Nephron (organoid): Measurements from ENCODE around the gene PIR.

Experiments used
- H3K27ac Mint-ChIP-seq, 3 experiments: 2 replicates each; pipeline ENCODE4 v1.8.0; 2020; ENCODE audit warnings: mixed read lengths in 3 of 3, mild to moderate bottlenecking in 2 of 3, moderate library complexity in 1 of 3
- H3K27me3 Mint-ChIP-seq: 2 replicates; pipeline ENCODE4 v1.8.0; 2021; ENCODE audit warnings: low read depth, mild to moderate bottlenecking, moderate library complexity, mixed read lengths
- H3K36me3 Mint-ChIP-seq: 2 replicates; pipeline ENCODE4 v1.8.0; 2020; ENCODE audit warnings: low read depth, mixed read lengths
- H3K4me1 Mint-ChIP-seq: 2 replicates; pipeline ENCODE4 v1.8.0; 2020; ENCODE audit warnings: mixed read lengths
- H3K4me3 Mint-ChIP-seq, 3 experiments: 2 replicates each; pipeline ENCODE4 v1.8.0; 2020; ENCODE audit warnings: mild to moderate bottlenecking in 3 of 3, mixed read lengths in 3 of 3, moderate library complexity in 2 of 3
- H3K9me3 Mint-ChIP-seq: 2 replicates; pipeline ENCODE4 v1.8.0; 2020; ENCODE audit warnings: mixed read lengths
- CTCF ChIP-seq, 3 experiments: fragments of 200-600 bp; sonication (generic); IDR thresholded peaks; one replicate each; pipeline ENCODE4 v1.5.0; 2021; ENCODE audit warnings: antibody characterized with exemption in 3 of 3; ENCODE audit not compliant: unreplicated experiment in 3 of 3

PIR gene

GRCh38 chrX:15509845-15510244 is 16.7 kb upstream of the PIR start:
- Mint-ChIP-seq H3K9me3 (no peaks in the 10 kb centered on the region), H3K4me3 (no peak overlapping the region), H3K27ac (no peak overlapping the region), H3K27me3 (peaks cover 4% of the 10 kb centered on the region), H3K36me3 (no peaks in the 10 kb centered on the region), H3K4me1 (no peaks in the 10 kb centered on the region)
- TF ChIP-seq CTCF (IDR thresholded peaks at IDR 0.05; ENCODE audit: unreplicated experiment in 3 of 3) = no peak

- Mint-ChIP-seq H3K4me1 (peaks cover 7% of the 10 kb centered on the region), H3K27me3 (peaks cover 4% of the 10 kb centered on the region), H3K27ac (no peak overlapping the region), H3K9me3 (no peaks in the 10 kb centered on the region), H3K4me3 (no peak overlapping the region), H3K36me3 (no peaks in the 10 kb centered on the region)
- TF ChIP-seq CTCF (IDR thresholded peaks at IDR 0.05; ENCODE audit: unreplicated experiment in 3 of 3) = no peak
Measured at GRCh38 chrX:15507005-15507404, 13.9 kb upstream of the PIR start.

GRCh38 chrX:15505101-15505500 is 12.0 kb upstream of the PIR start:
- TF ChIP-seq CTCF (IDR thresholded peaks at IDR 0.05; ENCODE audit: unreplicated experiment in 3 of 3) = no peak
- Mint-ChIP-seq H3K4me3 (no peak overlapping the region), H3K27me3 (peaks cover 4% of the 10 kb centered on the region), H3K36me3 (no peaks in the 10 kb centered on the region), H3K9me3 (no peaks in the 10 kb centered on the region), H3K27ac (no peak overlapping the region), H3K4me1 (peaks cover 7% of the 10 kb centered on the region)

GRCh38 chrX:15504661-15505060 is 11.5 kb upstream of the PIR start:
- Mint-ChIP-seq H3K27me3 (peaks cover 4% of the 10 kb centered on the region), H3K4me3 (no peak overlapping the region), H3K27ac (no peak overlapping the region), H3K36me3 (no peaks in the 10 kb centered on the region), H3K4me1 (peaks cover 7% of the 10 kb centered on the region), H3K9me3 (no peaks in the 10 kb centered on the region)
- no peak for TF ChIP-seq CTCF (IDR thresholded peaks at IDR 0.05; ENCODE audit: unreplicated experiment in 3 of 3)

- H3K4me1 Mint-ChIP-seq = peaks cover 7% of the 10 kb centered on the region
- no peaks in the 10 kb centered on the region for H3K9me3 Mint-ChIP-seq
- no peak overlapping the region for H3K4me3 Mint-ChIP-seq
- no peaks in the 10 kb centered on the region for H3K36me3 Mint-ChIP-seq
- H3K27ac Mint-ChIP-seq = no peak overlapping the region
- H3K27me3 Mint-ChIP-seq = no peaks in the 10 kb centered on the region
- TF ChIP-seq CTCF (IDR thresholded peaks at IDR 0.05; ENCODE audit: unreplicated experiment in 3 of 3) = no peak
Measured at GRCh38 chrX:15501506-15501905, 8.4 kb upstream of the PIR start.

- Mint-ChIP-seq H3K27ac (peak within 1 kb of the TSS; percentile 16 to 56 (median 37)), H3K27me3 (no peaks in the 10 kb centered on the region), H3K4me3 (no peak within 1 kb of the TSS), H3K9me3 (no peaks in the 10 kb centered on the region), H3K4me1 (peaks cover 7% of the 10 kb centered on the region), H3K36me3 (no peaks in the 10 kb centered on the region)
- TF ChIP-seq CTCF (IDR thresholded peaks at IDR 0.05; ENCODE audit: unreplicated experiment in 3 of 3) = no peak
Measured at GRCh38 chrX:15500497-15500966, 7.4 kb upstream of the PIR start, which contains the start of gene BMX. Gene BMX, plus strand, starts transcription at chrX:15500807. Its CDS starts 7,547 bp downstream, at chrX:15508354.
